Measurements from ENCODE around the gene SMIM35.

Gene SMIM35

DNA sequence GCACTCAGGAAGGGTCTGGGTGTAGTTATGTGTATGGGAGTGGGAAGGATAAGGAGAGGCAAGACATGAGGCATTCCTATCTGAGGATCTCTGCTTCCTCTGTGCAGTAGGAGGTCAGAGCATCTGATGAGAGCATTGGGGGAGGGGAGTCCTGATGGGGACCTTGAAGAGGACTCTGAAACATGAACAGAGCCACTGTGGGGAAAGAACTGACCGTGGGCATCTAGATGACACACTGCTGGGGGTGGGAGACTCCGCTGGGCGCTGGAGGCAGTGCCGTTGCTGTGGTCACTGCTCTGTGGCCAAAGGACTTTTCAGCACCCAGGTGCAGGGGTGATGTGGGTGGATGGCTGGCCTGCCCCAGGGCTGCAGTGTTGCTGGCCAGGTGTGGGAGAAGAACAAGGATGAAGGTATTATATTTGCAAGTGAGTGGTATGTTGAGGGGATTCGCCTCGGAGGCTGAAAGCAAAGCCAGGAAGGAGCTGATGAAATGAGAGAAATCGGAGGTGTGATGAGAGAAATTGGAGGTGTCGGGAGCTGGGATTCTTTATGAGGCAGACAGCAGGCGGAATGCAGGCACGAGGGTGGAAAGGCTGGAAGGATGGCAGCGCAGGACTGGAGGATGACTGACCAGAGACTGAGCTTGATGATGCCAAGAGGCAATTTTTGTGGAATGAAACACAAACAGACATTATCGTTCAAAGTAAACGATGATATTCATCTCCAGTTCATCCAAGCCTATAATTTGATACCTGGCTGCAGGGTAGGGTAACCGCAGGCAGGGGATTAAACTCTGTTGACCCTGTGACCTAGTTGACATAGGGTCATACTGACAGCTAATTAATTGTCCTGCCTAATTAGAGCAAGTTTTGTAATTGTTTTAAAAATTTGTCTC lies 29.3 kb downstream of the SMIM35 start:
- no peak for DNase-seq (ENCODE audit: low spot score)

- no peak for DNase-seq (ENCODE audit: low spot score)
Observed at GRCh38 chr11:118056806-118057205, 30.0 kb downstream of the SMIM35 start.

- no peak for DNase-seq (ENCODE audit: low spot score)
Observed at GRCh38 chr11:118055966-118056365, 30.8 kb downstream of the SMIM35 start.

DNA sequence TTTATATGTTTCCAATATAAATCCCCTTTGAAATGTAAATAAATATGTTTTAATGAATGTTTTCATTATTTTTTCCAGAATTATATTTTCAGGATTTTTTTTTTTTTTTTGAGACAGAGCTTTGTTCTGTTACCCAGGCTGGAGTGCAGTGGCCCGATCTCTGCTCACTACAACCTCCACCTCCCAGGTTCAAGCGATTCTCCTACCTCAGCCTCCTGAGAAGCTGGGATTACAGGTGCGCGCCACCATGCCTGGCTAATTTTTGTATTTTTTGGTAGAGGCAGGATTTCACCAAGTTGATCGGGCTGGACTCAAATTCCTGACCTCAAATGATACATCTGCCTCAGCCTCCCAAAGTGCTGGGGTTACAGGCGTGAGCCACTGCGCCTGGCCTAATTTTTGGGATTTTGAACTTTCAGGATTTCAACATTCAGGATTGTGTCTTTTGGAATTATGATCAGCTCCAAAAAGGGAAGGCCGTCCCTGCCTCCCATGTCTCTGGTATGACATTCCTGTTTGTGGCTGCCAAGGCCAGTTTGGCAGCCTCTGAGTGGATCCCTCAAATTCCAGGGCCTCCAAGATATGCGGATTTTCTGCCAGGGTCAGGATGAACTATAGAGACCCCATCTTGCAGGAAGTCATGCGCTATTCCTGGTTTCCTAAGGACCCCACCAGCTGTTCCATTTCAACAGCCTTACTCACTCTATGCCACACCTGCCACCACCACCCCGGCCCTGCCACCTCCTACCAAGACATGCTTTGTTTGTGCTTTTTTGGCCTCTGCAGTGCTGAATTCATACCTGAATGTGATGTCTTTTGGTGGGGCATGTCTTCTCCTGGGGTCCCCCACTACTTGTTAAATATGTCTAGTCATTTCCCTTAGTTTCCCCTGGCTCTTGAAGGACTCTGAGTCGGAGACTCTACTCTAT lies 31.8 kb downstream of the SMIM35 start:
- no peak for DNase-seq (ENCODE audit: low spot score)

DNA sequence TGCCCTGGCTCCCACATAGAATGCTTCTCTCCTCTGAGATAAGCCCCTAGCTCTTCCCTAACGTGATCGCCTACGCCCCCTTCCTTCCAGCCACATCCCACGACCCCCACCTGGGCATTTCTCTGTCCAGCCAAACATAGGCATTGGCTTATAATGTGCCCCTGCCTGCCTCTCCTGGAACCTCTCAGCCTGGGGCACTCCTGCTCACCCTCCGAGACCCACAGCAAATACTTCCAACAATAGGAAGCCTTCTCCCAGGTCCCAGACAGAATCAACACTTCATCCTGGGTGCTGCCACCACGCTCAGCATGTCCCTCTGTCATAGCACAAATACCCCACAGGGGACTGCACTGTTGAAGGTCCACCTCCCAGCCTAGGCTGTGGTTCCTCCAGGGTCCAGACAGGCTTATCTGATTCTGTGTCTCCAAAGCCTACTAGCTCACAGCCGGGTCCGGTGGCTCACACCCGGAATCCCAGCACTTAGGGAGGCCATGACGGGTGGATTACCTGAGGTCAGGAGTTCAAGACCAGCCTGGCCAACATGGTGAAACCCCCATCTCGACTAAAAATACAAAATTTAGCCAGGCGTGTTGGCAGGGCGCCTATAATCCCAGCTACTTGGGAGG lies 34.1 kb downstream of the SMIM35 start:
- DNase-seq (ENCODE audit: low spot score) = no peak

DNA sequence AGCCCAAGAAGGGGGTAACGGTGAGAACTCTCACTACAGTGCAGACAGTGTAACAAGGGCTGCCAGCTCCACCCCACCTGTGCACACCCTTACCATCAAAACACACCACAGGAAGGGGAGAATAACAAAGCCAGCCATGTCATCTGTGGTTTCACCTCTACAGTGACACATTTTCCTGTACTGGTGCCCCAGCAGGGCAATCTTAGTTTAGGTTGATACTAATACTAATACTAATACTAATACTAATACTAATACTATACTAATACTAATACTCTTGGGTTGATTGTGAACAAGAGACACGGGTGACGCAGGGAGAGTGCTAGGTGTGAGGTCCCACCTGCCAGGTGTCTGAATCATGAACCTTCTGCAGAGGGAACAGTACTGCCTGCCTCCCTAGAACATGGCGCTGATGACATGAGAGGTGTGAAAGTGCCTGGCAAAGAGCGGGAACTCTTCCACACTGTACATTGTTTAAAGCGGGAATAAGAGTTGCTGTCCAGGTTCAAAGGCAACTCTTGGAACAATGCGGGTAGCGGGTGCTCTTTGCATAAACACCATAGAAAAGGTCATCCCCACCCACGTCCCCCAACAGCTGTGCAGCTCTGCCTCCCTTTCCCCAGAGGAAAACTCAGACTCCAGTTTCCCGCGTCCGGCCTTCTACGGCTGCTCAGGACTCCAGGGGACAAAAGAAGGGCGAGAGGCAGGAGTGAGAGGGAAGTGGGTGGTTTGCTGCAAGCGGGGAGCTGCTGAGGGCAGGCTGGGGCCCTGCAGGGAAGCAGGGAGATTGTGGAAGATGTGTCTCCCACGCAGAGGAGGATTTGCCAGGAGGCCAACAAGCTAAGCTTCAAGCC lies 34.9 kb downstream of the SMIM35 start:
- no peak for DNase-seq (ENCODE audit: low spot score)

GRCh38 chr11:118051136-118051610 lies 35.6 kb downstream of the SMIM35 start:
- DNase-seq (ENCODE audit: low spot score) = no peak

DNA sequence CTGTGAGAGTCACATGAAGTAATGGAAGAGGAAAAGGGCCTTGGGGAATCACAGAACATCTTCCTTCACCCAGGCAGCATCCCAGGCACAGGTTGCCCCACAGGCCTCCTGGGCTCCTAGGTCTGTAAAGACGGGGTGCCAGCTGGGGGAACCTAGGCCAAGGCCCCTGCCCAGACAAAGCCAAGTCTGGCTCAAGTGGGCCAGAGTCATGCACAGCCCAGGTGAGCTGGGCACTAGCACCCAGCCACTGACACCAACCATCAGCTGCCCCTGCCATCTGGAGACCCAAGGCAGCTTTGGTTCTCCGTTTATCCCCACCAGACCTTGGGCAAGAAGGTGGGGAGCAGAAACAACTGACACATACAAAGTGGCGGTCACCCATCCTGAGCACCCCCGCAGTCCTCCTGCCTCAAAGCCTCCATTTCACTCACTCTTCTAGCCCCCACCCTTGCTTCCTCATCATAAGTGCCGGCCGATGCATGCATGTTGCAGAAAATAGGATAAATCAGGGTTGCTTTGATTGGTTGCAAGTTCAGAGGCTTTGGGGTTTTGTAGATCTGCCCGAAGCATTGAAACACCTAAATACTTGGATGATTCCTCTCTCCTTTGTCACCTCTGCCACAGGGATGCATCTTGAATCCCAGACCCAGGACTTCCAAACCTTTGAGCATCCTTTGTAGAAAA lies 36.4 kb downstream of the SMIM35 start:
- DNase-seq (ENCODE audit: low spot score) = no peak

DNA sequence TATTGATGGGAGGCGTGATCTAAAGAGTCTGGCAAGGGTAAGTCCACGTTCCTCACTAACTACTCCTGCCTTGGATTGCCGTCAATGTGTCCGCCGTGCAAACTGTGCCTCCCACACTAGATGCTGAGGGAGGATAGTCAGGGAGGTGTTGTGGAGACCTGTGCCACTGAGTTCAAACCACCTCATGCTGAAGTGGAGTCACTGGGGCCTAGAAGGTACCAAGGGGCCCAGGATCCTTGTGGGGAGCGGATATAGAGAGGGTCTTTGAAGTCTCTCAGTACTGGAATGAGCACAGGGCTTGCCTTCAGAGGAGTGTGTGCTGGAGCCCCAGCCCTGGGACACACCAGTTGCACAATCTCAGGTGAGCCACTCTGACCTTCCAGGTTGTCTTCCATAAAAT lies 37.0 kb downstream of the SMIM35 start:
- DNase-seq (ENCODE audit: low spot score) = no peak

GRCh38 chr11:118048472-118049370 lies 38.0 kb downstream of the SMIM35 start:
- no peak for DNase-seq (ENCODE audit: low spot score)

DNA sequence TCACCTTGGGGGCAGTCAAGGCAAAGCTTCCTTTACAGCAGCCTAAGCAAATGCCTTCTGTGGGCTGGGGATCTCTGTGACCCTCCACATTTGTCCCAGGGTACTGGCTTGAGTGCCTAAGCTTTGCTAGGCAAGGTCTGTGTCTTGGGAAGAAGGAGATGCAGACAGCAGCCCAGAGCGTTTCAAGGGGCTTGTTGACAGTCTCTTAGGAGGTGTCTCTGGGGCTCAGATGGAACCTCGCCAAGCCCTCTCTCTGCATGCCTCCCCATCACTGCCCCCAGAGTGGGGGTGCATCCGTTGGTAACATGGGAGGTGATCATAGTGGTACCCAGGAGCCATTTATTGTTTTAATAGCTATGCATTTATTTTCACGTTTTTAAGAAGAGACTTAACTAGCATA lies 39.0 kb downstream of the SMIM35 start:
- DNase-seq (ENCODE audit: low spot score) = no peak

- no peak for DNase-seq (ENCODE audit: low spot score)
Observed at GRCh38 chr11:118046964-118047700, 39.6 kb downstream of the SMIM35 start.

GRCh38 chr11:118046051-118046963 lies 40.5 kb downstream of the SMIM35 start:
- no peak for DNase-seq (ENCODE audit: low spot score)

DNA sequence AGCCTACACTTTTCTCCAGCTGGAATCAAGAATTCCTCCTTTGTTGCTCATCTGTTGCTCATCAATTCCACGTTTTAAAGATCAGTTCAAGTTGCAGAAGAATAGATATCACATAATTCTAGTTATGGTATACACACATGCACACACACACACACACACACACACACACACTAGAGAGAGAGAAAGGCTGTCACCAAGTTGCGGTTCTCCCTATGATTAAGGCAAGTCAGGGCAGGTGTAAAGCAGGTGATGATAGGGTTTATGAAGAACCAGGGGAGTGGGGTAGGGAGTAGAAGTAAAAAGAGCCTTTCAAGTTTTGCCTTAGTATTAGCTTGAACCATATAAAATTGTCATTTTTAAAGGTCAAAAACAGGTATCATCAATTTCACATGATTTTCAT lies 41.6 kb downstream of the SMIM35 start:
- DNase-seq (ENCODE audit: low spot score) = no peak

DNA sequence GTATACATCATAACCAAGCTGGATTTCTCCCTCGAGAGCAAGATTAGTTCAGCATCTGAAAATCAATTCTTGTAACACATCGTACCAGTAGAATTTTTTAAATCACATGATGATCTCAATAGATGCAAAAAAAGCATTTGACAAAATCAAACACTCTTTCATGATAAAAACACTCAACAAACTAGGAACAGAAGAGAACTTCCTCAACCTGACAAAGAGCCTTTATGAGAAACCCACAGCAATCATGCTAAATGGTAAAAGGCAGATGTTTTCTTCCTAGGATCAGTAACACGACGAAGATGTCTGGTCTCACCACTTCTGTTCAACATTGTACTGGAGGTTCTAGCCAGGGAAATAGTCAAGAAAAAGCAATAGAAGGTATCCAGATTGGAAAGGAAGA lies 44.0 kb downstream of the SMIM35 start:
- DNase-seq (ENCODE audit: low spot score) = no peak

GRCh38 chr11:118042141-118042540 lies 44.6 kb downstream of the SMIM35 start:
- no peak for DNase-seq (ENCODE audit: low spot score)

GRCh38 chr11:118033443-118033842 lies 53.3 kb downstream of the SMIM35 start:
- no peak for DNase-seq (ENCODE audit: low spot score)

DNA sequence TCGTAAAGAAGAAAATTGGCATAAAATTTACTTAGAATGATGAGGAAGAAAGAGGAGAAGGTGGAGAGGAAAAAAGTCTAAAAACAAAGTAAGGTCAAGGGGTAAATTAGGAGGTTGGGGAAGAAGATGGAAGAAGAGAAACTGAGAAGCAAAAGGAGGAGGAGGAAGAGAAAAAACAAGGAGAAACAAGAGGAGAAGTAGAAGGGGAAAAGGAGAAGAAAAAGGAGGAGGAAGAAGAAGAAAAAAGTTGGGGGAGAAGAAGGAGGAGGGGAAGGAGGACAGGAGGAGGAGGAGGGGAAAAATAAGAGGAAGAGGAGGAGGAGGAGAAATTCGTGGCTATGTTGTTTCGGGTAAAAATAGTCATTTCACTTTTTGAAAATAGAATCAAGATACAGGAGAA lies 58.1 kb downstream of the SMIM35 start:
- DNase-seq (ENCODE audit: low spot score) = no peak
